ENCODE data around the gene RFX3. TPM values are rescaled to one million over a fixed set of nuclear protein-coding genes. Genes with fewer than 3 reads are reported as not detected.

RFX3 gene
- total and polyA plus RNA-seq, 2 of the 13 experiments (the other 11 are each of a cell fraction or from before 2014, with no cell fraction given): 2.7 to 5.3 TPM

DNA sequence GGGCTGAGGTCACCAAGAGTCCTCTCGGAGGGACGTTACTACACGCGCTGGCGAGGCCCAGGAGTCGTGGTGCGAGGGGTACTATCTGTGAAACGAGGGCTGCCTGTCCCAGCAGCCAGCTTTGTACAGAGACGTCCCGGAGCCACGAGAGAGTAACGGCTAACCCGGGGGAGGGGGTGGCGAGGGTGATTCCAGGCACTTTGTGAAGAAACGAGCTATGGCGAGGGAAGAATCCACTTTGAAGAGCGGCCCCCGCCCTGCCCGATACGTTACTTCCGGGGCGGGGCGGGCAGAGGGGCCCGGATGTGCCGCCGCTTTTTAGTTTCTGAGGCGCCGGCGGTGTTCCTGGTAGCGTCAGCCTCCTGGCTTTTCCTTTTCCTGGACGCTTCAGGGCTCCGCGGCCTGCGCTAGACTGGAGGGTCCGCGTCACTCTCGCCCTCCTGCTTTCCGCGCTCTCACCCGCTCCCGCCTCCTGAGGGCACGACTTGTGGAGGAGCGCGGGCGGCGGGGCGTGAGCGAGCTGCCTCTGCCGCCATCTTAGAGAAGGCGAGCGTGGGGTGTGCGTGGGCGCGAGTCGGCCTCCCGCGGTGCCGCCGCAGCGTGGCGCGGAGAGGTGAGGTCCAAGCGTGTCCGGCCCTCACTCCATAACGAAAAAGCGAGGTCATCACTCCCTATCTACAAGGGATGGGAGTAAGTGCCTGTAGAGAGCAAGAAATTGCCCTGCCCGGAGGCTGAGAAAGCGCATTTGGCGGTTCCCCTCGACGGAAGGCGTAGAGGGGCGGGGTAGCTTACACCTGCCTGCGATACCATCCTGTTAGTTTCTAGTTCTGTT is 580 bp upstream of the RFX3 start (continued):
- TF ChIP-seq, protein P1, sequence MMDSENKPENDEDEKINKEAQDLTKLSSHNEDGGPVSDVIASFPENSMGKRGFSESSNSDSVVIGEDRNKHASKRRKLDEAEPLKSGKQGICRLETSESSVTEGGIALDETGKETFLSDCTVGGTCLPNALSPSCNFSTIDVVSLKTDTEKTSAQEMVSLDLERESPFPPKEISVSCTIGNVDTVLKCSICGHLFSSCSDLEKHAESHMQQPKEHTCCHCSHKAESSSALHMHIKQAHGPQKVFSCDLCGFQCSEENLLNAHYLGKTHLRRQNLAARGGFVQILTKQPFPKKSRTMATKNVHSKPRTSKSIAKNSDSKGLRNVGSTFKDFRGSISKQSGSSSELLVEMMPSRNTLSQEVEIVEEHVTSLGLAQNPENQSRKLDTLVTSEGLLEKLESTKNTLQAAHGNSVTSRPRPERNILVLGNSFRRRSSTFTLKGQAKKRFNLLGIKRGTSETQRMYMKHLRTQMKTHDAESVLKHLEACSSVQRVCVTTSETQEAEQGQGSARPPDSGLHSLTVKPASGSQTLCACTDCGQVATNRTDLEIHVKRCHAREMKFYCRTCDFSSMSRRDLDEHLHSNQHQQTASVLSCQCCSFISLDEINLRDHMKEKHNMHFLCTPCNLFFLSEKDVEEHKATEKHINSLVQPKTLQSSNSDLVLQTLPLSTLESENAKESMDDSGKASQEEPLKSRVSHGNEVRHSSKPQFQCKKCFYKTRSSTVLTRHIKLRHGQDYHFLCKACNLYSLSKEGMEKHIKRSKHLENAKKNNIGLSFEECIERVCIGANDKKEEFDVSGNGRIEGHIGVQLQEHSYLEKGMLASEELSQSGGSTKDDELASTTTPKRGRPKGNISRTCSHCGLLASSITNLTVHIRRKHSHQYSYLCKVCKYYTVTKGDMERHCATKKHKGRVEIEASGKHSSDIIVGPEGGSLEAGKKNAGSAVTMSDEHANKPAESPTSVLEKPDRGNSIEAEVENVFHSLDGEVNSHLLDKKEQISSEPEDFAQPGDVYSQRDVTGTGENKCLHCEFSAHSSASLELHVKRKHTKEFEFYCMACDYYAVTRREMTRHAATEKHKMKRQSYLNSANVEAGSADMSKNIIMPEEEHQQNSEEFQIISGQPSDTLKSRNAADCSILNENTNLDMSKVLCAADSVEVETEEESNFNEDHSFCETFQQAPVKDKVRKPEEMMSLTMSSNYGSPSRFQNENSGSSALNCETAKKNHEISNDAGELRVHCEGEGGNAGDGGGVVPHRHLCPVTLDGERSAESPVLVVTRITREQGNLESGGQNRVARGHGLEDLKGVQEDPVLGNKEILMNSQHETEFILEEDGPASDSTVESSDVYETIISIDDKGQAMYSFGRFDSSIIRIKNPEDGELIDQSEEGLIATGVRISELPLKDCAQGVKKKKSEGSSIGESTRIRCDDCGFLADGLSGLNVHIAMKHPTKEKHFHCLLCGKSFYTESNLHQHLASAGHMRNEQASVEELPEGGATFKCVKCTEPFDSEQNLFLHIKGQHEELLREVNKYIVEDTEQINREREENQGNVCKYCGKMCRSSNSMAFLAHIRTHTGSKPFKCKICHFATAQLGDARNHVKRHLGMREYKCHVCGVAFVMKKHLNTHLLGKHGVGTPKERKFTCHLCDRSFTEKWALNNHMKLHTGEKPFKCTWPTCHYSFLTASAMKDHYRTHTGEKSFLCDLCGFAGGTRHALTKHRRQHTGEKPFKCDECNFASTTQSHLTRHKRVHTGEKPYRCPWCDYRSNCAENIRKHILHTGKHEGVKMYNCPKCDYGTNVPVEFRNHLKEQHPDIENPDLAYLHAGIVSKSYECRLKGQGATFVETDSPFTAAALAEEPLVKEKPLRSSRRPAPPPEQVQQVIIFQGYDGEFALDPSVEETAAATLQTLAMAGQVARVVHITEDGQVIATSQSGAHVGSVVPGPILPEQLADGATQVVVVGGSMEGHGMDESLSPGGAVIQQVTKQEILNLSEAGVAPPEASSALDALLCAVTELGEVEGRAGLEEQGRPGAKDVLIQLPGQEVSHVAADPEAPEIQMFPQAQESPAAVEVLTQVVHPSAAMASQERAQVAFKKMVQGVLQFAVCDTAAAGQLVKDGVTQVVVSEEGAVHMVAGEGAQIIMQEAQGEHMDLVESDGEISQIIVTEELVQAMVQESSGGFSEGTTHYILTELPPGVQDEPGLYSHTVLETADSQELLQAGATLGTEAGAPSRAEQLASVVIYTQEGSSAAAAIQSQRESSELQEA (CRISPR knock-in tag; IDR thresholded peaks at IDR 0.05; ENCODE audit: not compliant biosample characterization): peak; percentile 49
- TF ChIP-seq MTF1 (CRISPR knock-in tag; IDR thresholded peaks at IDR 0.05) (0 out of 2 replicates have a peak, but pooled peaks have one; percentile 29), ZKSCAN8 (CRISPR knock-in tag; IDR thresholded peaks at IDR 0.05; ENCODE audit: borderline replicate concordance) (peak; percentile 31; the same call in 1 of the 2 replicates), HDAC1 (CRISPR knock-in tag; IDR thresholded peaks at IDR 0.05) (peak; percentile 60), ZNF552 (CRISPR knock-in tag; IDR thresholded peaks at IDR 0.05; ENCODE audit: borderline replicate concordance) (no peak; the same call in 1 of the 2 replicates), ZNF652 (CRISPR knock-in tag; IDR thresholded peaks at IDR 0.05; ENCODE audit: borderline replicate concordance, low read depth) (no peak), ZBTB7A (CRISPR knock-in tag; IDR thresholded peaks at IDR 0.05) (no peak), CENPBD1 (CRISPR knock-in tag; IDR thresholded peaks at IDR 0.05; ENCODE audit: borderline replicate concordance, low read depth) (0 out of 2 replicates have a peak, but pooled peaks have one; percentile 30), TCF7L2 (IDR thresholded peaks at IDR 0.05; ENCODE audit: low read depth, low read length) (no peak), ZFP41 (CRISPR knock-in tag; IDR thresholded peaks at IDR 0.05; ENCODE audit: borderline replicate concordance) (no peak; the same call in 1 of the 2 replicates), RAD51 (IDR thresholded peaks at IDR 0.05; ENCODE audit: borderline replicate concordance) (no peak), USF2 (IDR thresholded peaks at IDR 0.05; ENCODE audit: low read depth, low read length) (no peak), USF2 (CRISPR knock-in tag; IDR thresholded peaks at IDR 0.05; ENCODE audit: borderline replicate concordance) (no peak), REPIN1 (CRISPR knock-in tag; IDR thresholded peaks at IDR 0.05; ENCODE audit: borderline replicate concordance, low read depth) (peak; percentile 29; the same call in 1 of the 2 replicates), SMYD3 (CRISPR knock-in tag; IDR thresholded peaks at IDR 0.05) (no peak)
- TF ChIP-seq, protein P2, sequence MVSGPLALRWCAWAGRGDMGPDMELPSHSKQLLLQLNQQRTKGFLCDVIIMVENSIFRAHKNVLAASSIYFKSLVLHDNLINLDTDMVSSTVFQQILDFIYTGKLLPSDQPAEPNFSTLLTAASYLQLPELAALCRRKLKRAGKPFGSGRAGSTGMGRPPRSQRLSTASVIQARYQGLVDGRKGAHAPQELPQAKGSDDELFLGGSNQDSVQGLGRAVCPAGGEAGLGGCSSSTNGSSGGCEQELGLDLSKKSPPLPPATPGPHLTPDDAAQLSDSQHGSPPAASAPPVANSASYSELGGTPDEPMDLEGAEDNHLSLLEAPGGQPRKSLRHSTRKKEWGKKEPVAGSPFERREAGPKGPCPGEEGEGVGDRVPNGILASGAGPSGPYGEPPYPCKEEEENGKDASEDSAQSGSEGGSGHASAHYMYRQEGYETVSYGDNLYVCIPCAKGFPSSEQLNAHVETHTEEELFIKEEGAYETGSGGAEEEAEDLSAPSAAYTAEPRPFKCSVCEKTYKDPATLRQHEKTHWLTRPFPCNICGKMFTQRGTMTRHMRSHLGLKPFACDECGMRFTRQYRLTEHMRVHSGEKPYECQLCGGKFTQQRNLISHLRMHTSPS (CRISPR knock-in tag; IDR thresholded peaks at IDR 0.05; ENCODE audit: low read depth): peak; percentile 22

Data from HepG2 (cell line).